Neural progenitor cell (in vitro differentiated cells): ENCODE measurements around the gene LGR6. TPM values are rescaled to one million over a fixed set of nuclear protein-coding genes. Genes with fewer than 3 reads are reported as not detected.

ENCODE experiments used
- DNase-seq: peaks from one replicate; pipeline ENCODE4 v3.0.0-alpha.2; 2016; ENCODE audit warnings: low spot score
- H2AFZ ChIP-seq: fragments of 200-600 bp; sonication (generic); replicated peaks from 2 replicates; pipeline ENCODE4 v1.6.1; 2016; ENCODE audit warnings: antibody characterized with exemption
- H3F3A ChIP-seq: fragments of 200-600 bp; sonication (generic); 2 replicates; pipeline ENCODE4 v1.6.1; 2016; ENCODE audit warnings: antibody characterized with exemption, low read depth
- H3K27ac ChIP-seq: fragments of 200-600 bp; sonication (generic); 2 replicates; pipeline ENCODE4 v1.5.1; 2016; ENCODE audit warnings: mild to moderate bottlenecking
- H3K27me3 ChIP-seq: fragments of 200-600 bp; sonication (generic); 2 replicates; pipeline ENCODE4 v1.6.1; 2016; ENCODE audit warnings: mild to moderate bottlenecking, moderate library complexity
- H3K36me3 ChIP-seq: fragments of 200-600 bp; sonication (generic); 2 replicates; pipeline ENCODE4 v1.5.1; 2016
- H3K4me1 ChIP-seq: fragments of 200-600 bp; sonication (generic); 2 replicates; pipeline ENCODE4 v1.6.1; 2016; ENCODE audit warnings: mixed run types
- H3K4me2 ChIP-seq: fragments of 200-600 bp; sonication (generic); 2 replicates; pipeline ENCODE4 v1.6.1; 2016
- H3K4me3 ChIP-seq: fragments of 200-600 bp; sonication (generic); 2 replicates; pipeline ENCODE4 v1.5.1; 2016
- H3K79me2 ChIP-seq: fragments of 200-600 bp; sonication (generic); 2 replicates; pipeline ENCODE4 v1.6.1; 2016; ENCODE audit warnings: low read depth
- H3K9ac ChIP-seq: fragments of 200-600 bp; sonication (generic); 2 replicates; pipeline ENCODE4 v1.6.1; 2016
- H3K9me3 ChIP-seq: fragments of 200-600 bp; sonication (generic); 2 replicates; pipeline ENCODE4 v1.5.1; 2016; ENCODE audit warnings: low read depth
- H4K20me1 ChIP-seq: fragments of 200-600 bp; sonication (generic); 2 replicates; pipeline ENCODE4 v1.6.1; 2016; ENCODE audit warnings: low read depth
- H3K27ac Mint-ChIP-seq: 3 replicates; pipeline ENCODE4 v1.8.0; 2021; ENCODE audit warnings: mixed read lengths
- H3K27me3 Mint-ChIP-seq: 2 replicates; pipeline ENCODE4 v1.8.0; 2022; ENCODE audit warnings: low read depth, mild to moderate bottlenecking, inconsistent platforms, moderate library complexity, mixed read lengths; ENCODE audit not compliant: insufficient read depth
- H3K36me3 Mint-ChIP-seq: 3 replicates; pipeline ENCODE4 v1.8.0; 2021; ENCODE audit warnings: mixed read lengths
- H3K4me1 Mint-ChIP-seq: 3 replicates; pipeline ENCODE4 v1.8.0; 2021; ENCODE audit warnings: mixed read lengths
- H3K4me3 Mint-ChIP-seq: 3 replicates; pipeline ENCODE4 v1.8.0; 2021; ENCODE audit warnings: mild to moderate bottlenecking, moderate library complexity, mixed read lengths
- H3K9me3 Mint-ChIP-seq: 3 replicates; pipeline ENCODE4 v1.8.0; 2020; ENCODE audit warnings: mixed read lengths
- CTCF ChIP-seq: fragments of 200-600 bp; sonication (generic); IDR thresholded peaks from 2 replicates; pipeline ENCODE4 v1.5.1; 2017; ENCODE audit warnings: antibody characterized with exemption, mild to moderate bottlenecking
- EZH2 ChIP-seq: fragments of 200-600 bp; sonication (generic); IDR thresholded peaks from 2 replicates; pipeline ENCODE4 v1.6.1; 2017; ENCODE audit warnings: antibody characterized with exemption, mild to moderate bottlenecking, moderate library complexity
- EZH2phosphoT487 ChIP-seq: fragments of 200-600 bp; sonication (generic); IDR thresholded peaks from 2 replicates; pipeline ENCODE4 v1.6.1; 2017; ENCODE audit warnings: antibody characterized with exemption
- total RNA-seq: library from RNA; depleted of rRNA; stranded (reverse); fragments of >200 nt; gene quantifications from 2 replicates; pipeline ENCODE4 v1.2.3, GENCODE V29; 2015; ENCODE audit warnings: low replicate concordance

LGR6 gene
- total RNA-seq, 1 donor from 2014 or later: not detected

GRCh38 chr1:202210969-202211368, 17.4 kb downstream of the LGR6 start:
- Histone ChIP-seq H2AFZ (no peak overlapping the region), H3K4me3 (no peak overlapping the region), H3K27me3 (peaks cover 14% of the 10 kb centered on the region), H4K20me1 (no peaks in the 10 kb centered on the region), H3K9me3 (no peaks in the 10 kb centered on the region), H3K79me2 (no peaks in the 10 kb centered on the region), H3K4me1 (peaks cover 23% of the 10 kb centered on the region), H3F3A (peaks cover 23% of the 10 kb centered on the region), H3K27ac (no peak overlapping the region), H3K36me3 (no peaks in the 10 kb centered on the region), H3K4me2 (no peak overlapping the region), H3K9ac (no peak overlapping the region)
- DNase-seq: no peak
- no peak overlapping the region for H3K4me3 Mint-ChIP-seq
- no peaks in the 10 kb centered on the region for H3K9me3 Mint-ChIP-seq
- H3K4me1 Mint-ChIP-seq: peaks cover 18% of the 10 kb centered on the region
- no peaks in the 10 kb centered on the region for H3K36me3 Mint-ChIP-seq
- H3K27ac Mint-ChIP-seq: no peak overlapping the region
- no peak for TF ChIP-seq CTCF
- TF ChIP-seq EZH2: no peak
- TF ChIP-seq EZH2phosphoT487: no peak
- peaks cover 39% of the 10 kb centered on the region for H3K27me3 Mint-ChIP-seq

GRCh38 chr1:202212787-202213186, 19.2 kb downstream of the LGR6 start:
- no peak overlapping the region for H2AFZ ChIP-seq
- Mint-ChIP-seq H3K27ac (no peak overlapping the region), H3K9me3 (no peaks in the 10 kb centered on the region), H3K4me1 (peaks cover 26% of the 10 kb centered on the region), H3K4me3 (no peak overlapping the region), H3K27me3 (peaks cover 40% of the 10 kb centered on the region), H3K36me3 (no peaks in the 10 kb centered on the region)
- peaks cover 23% of the 10 kb centered on the region for H3F3A ChIP-seq
- H3K27ac ChIP-seq: no peak overlapping the region
- no peak overlapping the region for H3K9ac ChIP-seq
- TF ChIP-seq CTCF (no peak), EZH2phosphoT487 (no peak), EZH2 (no peak)
- no peaks in the 10 kb centered on the region for H4K20me1 ChIP-seq
- no peak for DNase-seq
- no peak overlapping the region for H3K4me3 ChIP-seq
- H3K4me1 ChIP-seq: peaks cover 29% of the 10 kb centered on the region
- no peaks in the 10 kb centered on the region for H3K9me3 ChIP-seq
- no peaks in the 10 kb centered on the region for H3K79me2 ChIP-seq
- H3K36me3 ChIP-seq: no peaks in the 10 kb centered on the region
- peaks cover 14% of the 10 kb centered on the region for H3K27me3 ChIP-seq
- no peak overlapping the region for H3K4me2 ChIP-seq

- Histone ChIP-seq H3K9me3 (no peaks in the 10 kb centered on the region), H2AFZ (peak overlapping the region; percentile 53), H3K27ac (no peak overlapping the region), H3K4me1 (peaks cover 24% of the 10 kb centered on the region), H3K27me3 (peaks cover 14% of the 10 kb centered on the region), H3K4me2 (peak overlapping the region; percentile 82), H3K36me3 (no peaks in the 10 kb centered on the region), H3F3A (peaks cover 23% of the 10 kb centered on the region), H3K9ac (no peak overlapping the region), H3K79me2 (no peaks in the 10 kb centered on the region), H4K20me1 (no peaks in the 10 kb centered on the region), H3K4me3 (peak overlapping the region; percentile 44)
- Mint-ChIP-seq H3K4me3 (peak overlapping the region; percentile 79), H3K36me3 (no peaks in the 10 kb centered on the region), H3K27me3 (peaks cover 40% of the 10 kb centered on the region), H3K9me3 (no peaks in the 10 kb centered on the region), H3K4me1 (peaks cover 26% of the 10 kb centered on the region), H3K27ac (no peak overlapping the region)
- TF ChIP-seq CTCF (peak; percentile 58), EZH2phosphoT487 (no peak)
- DNase-seq: peak; percentile 64
These were observed 19.9 kb downstream of the LGR6 start for GRCh38 chr1:202213361-202214088.
